NOMO-1 treated with dmso at 0.1 percent for 144 hours (cell line): ENCODE results near the gene CDH13.

ENCODE experiments used
- DNase-seq: peaks from one replicate; lab custom pipeline; 2025; ENCODE audit not compliant: unreplicated experiment; lab: John Stamatoyannopoulos, UW

The CDH13 gene

DNA sequence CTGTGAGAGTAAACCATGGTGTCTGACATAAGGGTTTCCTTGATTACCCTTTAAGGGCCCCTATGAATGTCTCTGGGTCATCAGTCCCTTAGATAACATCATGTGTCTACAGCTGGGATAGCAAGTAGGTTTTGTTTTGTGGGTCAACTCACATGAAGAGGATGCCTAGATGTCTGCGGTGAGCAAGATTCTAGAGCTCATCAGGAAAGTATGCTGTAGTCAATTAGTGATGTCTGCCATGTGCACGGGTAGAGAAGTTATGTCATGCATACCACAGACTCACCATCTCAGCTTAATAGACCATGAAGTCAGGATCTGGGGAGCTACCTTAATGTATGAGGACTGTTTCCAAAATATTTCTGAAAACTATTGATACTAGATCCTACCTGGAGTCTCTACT lies 57.5 kb downstream of the CDH13 start:
- DNase-seq = no peak

DNA sequence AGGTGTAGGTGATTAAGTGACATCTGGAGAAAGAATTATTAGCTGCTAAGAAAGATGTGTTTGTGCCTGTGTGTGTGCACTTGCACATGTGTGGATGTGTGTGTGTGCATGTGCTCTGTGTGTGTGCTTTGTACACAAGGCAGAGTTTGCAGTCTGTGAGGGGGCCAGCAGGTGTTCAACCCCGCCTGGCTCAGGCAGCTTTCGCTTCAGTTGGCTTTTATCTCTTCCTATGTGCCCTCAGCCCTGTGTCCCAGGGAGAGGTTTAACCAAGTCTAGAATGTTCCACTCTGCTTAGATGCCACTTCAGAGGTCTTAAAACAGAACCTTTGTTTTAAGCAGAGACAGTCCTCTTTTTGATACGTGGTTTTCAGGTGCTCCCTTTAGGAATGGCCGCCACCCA lies 58.8 kb downstream of the CDH13 start:
- DNase-seq = no peak

DNA sequence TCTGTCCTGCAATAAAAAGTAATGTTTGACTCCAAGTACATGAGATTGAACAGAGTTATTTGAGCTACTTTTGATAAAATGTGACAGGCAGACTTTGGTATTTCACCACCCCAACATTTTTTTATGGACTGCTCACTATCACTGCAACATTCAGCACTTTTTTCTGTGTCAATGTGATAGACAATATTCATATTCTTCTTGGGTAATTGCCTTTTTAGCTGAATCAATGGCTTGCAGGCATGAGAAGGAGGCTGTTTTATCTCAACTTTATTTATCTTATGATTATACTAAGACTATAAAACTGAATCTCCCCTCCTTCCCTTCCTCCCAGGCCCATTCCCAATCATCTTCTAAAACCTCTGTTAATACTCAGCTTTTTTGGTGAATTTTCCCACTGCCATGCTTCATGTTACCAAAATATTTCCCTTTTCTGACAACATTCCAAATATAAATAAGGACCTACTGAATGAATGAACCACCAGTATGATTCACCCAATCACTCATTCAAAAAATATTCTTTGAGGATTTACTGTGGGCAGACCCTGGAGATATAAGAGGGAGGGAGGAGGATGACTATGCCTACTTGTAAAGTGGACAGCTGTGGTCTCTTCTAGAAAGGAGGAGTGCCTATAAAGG lies 67.6 kb downstream of the CDH13 start:
- DNase-seq = no peak

DNA sequence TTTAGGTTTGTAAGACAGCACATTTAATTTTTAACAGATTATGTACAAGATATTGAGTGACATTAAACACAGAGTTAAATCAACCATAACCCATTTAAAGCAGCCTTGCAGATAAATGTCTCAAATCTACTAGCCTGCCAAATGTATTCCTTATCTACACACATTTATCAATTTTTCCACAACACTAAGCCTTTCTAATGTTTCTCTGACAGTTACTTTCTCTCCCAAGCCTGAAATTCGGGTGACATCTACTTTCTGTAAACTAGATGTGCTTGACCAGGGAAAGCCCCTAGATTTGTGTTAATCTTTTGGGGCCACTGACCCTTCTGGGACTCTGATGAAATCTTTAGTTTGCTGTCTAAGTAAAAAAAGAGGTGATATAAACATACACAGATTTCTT lies 69.0 kb downstream of the CDH13 start:
- DNase-seq = no peak

DNA sequence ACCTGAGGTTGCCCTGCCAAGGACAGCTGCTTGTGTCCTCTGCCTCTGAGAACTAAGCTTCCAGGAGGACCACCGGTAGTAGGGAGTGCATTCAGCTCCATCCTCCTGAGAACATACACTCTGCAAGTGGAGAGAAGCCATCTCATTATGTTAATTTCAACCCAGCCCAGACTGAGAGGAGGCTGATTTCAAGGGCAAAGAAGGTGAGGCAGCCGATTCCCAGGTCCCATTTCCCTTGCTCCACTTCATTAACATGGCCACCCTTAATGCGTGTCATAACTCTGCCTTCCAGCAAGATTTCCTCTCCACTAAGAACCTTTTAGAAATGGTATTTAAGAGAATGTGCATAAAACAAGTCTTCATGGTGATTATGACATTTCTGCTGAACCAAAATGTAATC lies 72.5 kb downstream of the CDH13 start:
- no peak for DNase-seq

DNA sequence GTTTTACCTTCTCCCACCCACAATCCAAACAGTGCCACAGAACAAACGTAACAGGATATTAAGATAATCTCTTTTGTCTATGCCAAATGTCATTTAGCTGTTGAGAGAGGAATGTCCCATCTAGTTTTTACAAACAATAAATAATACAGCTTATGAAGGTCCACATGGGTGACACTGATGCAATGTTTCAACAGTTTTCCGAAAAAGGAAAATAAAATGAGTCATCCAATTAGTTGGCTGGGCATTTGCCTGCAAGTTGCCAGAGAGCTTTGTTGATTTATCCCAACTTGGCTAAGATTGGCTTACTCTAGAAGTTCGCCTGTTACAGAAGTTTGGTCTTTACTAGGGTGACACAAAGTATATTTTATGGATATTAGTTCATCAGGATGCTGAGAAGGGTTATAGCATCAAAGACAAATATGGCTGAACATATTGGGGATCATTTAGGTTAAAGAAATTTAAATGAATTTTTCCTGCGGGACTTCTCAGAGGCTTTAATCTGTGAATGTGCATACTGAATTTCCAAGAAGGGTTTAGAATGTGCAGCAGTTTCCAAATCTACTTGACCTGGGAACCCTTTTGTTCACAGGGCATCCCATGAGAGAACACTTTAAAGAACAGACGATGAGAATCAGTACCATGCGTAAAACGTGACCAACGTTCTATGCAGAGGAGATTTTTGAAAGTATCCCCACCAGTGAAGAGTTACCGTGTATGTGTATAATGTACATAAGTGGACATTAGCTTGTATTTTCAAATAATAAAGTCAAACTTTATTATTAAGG lies 73.1 kb downstream of the CDH13 start:
- DNase-seq = no peak

DNA sequence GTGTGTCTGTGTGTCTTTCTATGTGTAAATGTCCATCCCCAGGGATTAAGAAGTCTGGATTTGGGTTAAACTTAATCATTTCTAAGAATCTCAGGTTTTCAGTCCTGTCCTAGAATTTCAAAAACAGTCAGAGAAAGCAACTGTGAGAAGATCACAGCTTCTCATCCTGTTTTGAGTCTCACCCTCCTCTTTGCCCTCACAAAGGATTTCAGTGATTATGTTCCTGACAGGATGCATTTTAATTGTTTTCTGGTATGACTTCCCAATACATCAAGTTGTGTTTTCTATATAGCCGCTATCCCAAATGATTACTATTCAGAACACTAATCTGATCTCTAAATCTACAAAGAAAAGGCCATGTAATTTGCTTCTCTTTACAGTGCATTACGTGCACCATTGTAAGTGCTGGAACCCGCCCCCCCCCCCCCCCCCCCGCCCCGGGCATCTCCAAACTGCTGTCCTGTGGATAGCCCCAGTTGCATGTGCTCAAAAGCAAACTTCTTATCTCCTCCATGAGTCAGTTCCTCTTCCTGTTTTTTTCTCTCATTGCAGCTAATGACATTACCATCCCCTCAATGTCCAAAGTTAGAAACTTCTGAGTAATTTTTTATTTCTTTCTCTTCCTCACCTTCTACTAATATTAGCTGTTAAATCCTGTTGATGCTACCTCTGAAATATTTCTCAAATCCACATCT lies 73.9 kb downstream of the CDH13 start:
- DNase-seq = no peak

DNA sequence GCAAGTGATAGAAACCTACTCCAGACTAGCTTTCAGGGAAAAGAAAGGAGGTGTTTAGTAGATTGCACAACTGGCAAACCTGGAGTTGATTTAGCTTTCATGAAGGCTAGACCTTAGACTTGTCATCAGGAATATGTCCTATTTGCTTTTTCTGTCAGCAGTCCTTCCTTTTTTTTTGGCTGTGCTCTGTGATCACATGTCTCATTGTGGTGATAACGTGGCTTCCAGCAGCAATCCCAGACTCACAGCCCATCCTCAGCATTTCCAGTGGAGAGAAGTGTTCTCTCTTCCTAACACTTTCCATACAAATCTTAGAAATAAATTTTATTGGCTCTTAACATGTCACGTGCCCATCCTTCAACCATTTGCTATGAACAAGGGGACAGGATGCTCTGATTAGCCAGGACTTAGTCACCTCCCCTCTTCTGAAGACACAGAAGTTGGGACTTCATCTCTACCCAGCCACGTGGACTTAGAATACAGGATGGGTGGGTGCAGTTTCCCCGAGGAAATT lies 74.7 kb downstream of the CDH13 start:
- no peak for DNase-seq

DNA sequence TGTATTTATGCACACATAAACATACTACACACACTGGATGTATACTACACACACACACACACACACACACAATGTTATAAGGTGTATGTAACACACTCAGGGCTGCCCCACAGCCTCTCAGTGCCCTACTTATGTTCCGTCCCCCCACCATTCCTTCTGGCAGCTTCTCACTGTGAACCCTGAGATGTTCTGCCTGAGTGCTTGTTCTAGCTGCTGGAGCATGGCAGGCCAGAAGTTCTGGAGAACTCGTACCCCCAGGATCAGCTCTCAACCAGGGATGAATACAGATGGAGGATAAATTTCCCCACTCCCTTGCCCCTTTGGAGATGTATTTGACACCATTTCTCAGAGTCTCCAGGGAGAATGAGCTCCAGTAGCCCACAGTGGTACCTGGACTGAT lies 76.4 kb downstream of the CDH13 start:
- DNase-seq = no peak

DNA sequence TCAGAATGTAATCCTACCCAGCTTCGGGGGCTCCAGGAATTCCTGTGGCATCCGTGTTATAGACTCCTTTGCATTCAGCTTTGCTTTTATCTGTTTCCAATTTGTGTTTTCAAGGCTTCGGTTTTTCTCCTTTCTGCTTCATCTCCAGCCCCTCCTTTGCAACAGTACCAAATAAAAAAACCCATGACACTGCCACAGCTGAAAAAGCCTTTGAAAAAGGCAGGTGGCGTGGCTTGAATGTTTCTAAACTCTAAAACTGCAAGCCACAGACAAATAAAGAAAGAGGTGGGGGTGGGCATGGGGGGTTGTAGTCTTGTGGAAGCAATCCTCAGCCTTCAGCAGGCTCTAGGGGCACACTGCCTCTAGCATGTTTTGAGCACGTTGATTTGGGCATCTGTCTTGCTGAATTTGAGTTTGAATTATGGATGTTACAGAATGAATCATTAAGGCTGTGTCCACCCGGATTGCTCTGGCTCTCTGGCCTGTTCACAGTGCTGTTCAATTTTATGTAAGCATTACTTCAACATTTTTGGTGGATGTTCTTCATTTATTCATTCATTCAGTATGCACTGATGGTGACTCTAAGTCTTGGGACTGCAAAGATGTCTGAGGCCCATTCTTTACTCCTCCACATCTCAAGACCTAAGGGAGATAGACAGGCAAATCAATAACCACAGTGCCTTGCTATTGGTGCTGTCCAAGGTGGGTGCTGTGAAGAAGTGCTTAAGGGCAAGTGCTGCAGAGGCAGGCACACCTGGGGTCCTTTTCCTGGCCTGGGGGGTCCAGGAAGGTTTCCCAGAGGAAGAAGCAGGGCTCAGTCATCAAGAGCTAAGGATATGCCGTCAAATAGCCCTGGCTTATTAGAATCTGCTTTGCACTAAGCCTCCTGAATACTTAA lies 77.4 kb downstream of the CDH13 start:
- DNase-seq = no peak

DNA sequence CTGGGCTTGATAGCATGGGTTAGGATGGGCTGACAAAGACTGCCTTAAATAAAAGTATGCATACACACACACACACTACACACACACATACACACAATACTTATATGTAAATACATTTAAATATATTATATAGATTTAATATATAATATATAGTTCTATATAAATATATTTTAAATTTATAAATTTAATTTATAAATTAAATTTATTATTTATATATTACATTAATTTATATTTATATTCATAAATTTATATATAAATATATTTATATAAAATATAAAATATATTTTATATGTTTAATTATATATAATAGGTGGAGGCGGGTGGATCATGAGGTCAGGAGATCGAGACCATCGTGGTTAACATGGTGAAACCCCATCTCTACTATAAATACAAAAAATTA lies 83.2 kb downstream of the CDH13 start:
- DNase-seq = no peak

DNA sequence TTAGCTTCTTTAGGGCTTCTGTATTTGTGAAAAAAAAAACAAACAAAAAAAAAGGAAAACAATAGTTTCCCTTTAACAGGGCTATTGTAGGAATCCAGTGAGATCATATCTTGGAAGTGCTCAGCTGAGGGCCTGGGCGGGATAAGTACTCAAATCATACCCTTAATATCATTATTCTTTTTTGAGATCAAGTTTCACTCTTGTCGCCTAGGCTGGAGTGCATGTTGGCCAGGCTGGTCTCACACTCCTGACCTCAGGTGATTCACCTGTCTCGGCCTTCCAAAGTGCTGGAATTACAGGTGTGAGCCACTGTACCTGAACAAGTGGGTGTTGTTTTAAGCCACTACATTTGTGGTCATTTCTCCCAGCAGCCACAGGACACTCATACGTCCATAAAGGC lies 87.0 kb downstream of the CDH13 start:
- DNase-seq = no peak

DNA sequence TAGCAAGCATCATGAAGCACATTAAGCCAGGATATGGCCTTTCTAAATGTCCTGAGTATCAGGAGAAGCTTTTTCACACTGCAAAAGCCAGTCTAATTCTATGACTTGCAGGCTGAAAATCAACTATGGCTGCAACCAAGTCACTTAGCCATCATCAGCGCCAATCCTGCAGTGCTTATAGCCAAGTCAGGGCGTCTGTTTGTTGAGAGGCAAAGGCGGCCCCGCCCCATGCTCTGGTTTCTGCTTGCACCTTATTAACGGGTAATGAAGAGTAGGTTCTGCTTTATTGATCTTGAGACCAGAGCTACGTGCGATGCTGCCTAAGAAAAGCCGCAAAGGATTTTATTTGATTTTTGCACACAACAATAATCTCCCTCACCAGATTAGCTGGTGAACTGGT lies 88.4 kb downstream of the CDH13 start:
- DNase-seq = no peak

DNA sequence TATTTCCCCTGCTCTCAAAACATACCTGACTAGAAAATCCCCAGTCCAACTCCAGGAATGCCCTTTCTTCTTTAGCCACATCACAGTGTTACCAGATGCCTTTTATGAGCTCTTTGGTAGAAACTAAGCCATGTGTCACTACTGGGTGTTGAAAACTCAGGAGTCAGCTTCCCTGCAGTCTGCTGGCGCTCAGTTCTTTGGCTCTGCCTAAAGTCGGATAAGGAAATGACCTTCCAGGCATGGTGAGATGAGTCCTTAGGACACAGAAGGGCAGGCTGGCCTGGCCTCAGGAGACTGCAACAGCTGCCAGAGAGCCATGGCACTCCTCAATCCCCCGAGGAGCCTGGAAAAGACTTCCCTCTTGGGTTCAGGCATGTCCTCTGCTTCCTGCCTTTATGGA lies 89.1 kb downstream of the CDH13 start:
- no peak for DNase-seq

DNA sequence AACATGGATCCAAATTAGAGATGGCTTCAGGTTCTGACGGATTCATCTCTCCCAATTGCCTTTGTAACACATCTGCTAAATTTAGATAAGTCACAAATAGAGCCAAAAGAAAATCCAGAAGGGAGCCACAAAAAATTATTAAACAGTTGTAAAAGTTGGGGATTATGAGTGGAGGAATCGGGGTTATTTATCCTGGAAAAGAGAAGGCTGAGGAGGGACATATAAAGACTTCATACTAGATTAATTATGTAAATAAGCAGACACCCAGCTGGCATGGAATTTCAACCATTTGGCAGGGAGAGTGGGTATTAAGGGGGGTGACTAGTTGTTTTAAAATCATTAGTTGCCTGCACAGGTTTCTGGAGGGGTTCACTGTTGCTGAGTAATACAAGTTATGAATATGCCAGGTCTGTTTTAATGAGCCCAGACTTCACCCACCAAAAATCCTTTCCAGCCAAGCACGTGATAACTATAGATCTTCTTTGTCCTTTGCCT lies 89.6 kb downstream of the CDH13 start:
- DNase-seq = no peak

DNA sequence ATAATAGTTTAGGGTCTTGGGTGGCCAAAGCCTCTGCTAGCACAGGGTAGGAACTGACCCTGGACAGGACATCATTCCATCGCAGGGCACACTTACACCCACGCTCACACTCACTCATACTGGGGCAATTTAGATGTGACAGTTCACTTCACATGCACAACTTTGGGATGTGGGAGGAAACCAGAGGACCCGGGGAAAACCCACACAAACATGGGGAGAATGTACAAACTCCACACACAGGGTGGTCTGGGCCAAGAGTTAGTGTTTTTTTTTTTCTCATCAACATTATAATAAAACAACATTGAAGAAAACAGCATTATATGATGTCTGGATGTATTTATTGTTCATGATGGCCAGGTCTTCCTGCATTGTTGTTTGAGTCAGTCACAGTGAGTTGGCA lies 93.6 kb downstream of the CDH13 start:
- no peak for DNase-seq

DNA sequence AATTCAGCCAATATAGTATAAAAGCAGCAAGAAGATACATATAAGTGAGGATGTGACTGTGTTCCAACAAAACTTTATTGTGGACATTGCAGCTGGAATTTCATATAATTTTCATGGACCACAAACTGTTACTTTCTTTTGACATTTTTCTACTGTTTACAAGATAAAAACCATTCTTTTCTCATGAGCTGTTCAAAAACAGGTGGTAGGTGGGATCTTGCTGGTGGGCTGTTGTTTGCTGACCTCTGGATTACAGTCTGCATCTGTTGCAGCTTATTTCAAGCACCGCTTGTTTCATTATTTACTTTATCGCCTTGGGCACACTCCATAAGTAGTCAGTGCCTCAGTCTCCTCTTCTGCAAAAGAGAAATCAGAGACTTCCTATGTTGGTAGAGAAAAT lies 99.5 kb downstream of the CDH13 start:
- no peak for DNase-seq

DNA sequence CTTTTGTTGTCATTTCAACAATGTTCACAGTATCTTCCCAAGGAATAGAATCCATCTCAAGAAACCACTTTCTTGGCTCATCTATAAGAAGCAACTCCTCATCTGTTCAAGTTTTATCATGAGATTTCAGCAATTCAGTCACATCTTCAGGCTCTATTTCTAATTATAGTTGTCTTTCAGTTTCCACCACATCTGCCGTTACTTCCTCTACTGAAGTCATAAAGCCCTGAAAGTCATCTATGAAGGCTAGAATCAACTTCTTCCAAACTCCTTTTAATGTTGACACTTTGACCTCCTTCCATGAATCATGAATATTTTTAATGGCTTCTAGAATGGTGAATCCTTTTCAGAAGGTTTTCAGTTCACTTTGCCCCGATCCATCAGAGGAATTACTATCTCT lies 102.1 kb downstream of the CDH13 start:
- no peak for DNase-seq

DNA sequence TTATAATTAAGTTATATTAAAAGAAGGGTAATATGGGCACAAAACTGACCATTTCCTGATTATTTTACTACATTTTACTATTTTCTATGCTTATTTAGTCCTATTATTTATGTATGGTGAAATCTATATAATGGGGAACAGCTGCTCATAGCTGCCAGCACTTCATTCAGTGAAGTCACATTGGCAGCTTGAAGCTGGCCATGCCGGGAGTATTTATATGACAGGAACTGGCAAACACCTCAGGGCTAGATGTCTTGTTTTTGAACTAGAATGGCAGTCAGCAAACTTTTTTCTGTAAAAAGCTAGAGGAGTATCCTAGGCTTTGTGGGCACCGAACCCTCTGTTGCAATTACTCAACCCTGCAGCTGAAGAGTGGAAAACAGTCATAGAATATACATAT lies 104.1 kb downstream of the CDH13 start:
- no peak for DNase-seq

DNA sequence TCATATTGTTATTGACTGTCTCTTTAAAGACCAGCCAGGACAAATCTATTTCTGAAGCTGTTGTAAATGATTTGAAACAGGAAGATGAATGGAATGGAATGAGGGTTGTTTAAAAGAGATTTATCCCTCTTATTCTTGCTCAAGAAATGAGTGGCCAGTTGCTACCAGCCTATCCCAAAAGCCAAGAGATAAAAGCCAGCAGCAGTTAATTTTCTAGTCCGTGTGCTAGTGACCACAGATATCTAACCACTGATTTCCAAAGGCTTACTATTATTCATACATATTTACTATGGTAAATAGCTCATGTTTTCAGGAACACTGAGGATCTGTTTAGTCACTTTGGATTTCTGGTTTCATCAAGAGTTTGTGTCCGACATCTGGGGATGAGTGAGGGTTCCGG lies 105.7 kb downstream of the CDH13 start:
- no peak for DNase-seq

DNA sequence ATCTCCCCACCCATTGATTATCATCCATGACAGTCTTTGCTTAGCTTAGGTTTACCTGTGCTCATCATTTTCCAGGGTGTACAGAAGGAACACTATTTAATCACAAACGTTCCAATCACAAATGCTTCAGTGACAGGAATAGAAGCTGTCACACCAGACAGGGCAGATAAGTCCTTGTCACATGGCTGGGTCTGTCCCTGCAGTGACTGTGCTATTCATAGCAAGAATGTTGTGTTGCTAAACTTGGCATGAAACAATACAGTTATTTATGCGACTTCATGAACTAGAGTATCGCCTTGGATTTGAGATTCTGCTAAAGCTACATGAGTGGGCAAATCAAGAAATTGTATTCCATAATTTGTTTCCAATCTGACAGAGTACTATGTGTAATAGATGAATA lies 108.4 kb downstream of the CDH13 start:
- no peak for DNase-seq
